Mucosa of descending colon (tissue), 3 donors: ENCODE data around the gene GPR158. TPM values are rescaled to one million over a fixed set of nuclear protein-coding genes. Genes with fewer than 3 reads are reported as not detected.
"Not testable (repeated sequence)": the region's sequence is repeated elsewhere in the genome, so short reads cannot be mapped to it uniquely, and the experiment has no call there.

ENCODE experiments used
- ATAC-seq: fragments of 200-7000 bp; cut with Tn5 transposase; one replicate; pipeline ENCODE4 v1.9.1; 2020; ENCODE audit warnings: mild to moderate bottlenecking, moderate library complexity
- DNase-seq, 3 donors: peaks; one replicate each; pipeline ENCODE4 v3.0.0-alpha.2; 2020
- H3K36me3 ChIP-seq: fragments of 200-600 bp; one replicate; pipeline ENCODE4 v1.8.0; 2021; ENCODE audit warnings: low read depth, mild to moderate bottlenecking
- H3K4me1 ChIP-seq: fragments of 200-600 bp; one replicate; pipeline ENCODE4 v1.8.0; 2021; ENCODE audit warnings: low read depth, mild to moderate bottlenecking
- H3K4me3 ChIP-seq: fragments of 200-600 bp; one replicate; pipeline ENCODE4 v1.8.0; 2021; ENCODE audit warnings: mild to moderate bottlenecking
- H3K9me3 ChIP-seq: fragments of 200-600 bp; one replicate; pipeline ENCODE4 v1.8.0; 2021; ENCODE audit warnings: mild to moderate bottlenecking
- CTCF ChIP-seq: fragments of 200-600 bp; IDR thresholded peaks from one replicate; pipeline ENCODE4 v1.8.0; 2022; ENCODE audit warnings: antibody characterized with exemption, mild to moderate bottlenecking
- intact Hi-C, 2 donors: fragments of 100-400 bp; cut with DNase I in 1 of 2; cut with micrococcal nuclease in 1 of 2; formaldehyde crosslinking; loops; one replicate each; pipeline versions ENCODE4 v1.11.0 to v1.11.1; 2022; cut with DNase I, micrococcal nuclease
- total RNA-seq, 3 donors: library from RNA; stranded (reverse); fragmentation: NEBNext Ultra II Directional in 2 of 3; extraction: Animal tissue kit (Norgen Biotek cat#: 25700) in 2 of 3; gene quantifications; one replicate each; pipeline versions ENCODE4 v1.2.1 to v1.2.4, GENCODE V29; 2021 to 2023
- donor health status: DM: no; HTN: no; CAD: no; lungs with moderate emphysema.
- donor health status: DM: no; HTN: no; CAD: no.
- donor health status: DM: no; HTN: yes; CAD: no.

Gene GPR158
- total RNA-seq, 3 donors from 2014 or later: 0.20 to 0.51 (median 0.24) TPM

GRCh38 chr10:25300073-25300472 is 125.3 kb downstream of the GPR158 start:
- no peak for TF ChIP-seq CTCF
- H3K4me1 ChIP-seq: no peaks in the 10 kb centered on the region
- no peak for ATAC-seq
- H3K9me3 ChIP-seq: no peaks in the 10 kb centered on the region
- intact Hi-C loops: no loop called here
- no peaks in the 10 kb centered on the region for H3K36me3 ChIP-seq
- no peak overlapping the region for H3K4me3 ChIP-seq
- no peak for DNase-seq

- no peak for ATAC-seq
- Histone ChIP-seq H3K9me3 (no peaks in the 10 kb centered on the region), H3K36me3 (no peaks in the 10 kb centered on the region), H3K4me3 (no peak overlapping the region), H3K4me1 (no peaks in the 10 kb centered on the region)
- no peak for DNase-seq
- intact Hi-C loops: no loop called here
- no peak for TF ChIP-seq CTCF
These were observed 129.8 kb downstream of the GPR158 start for GRCh38 chr10:25304606-25305005.

GRCh38 chr10:25306386-25306785 is 131.6 kb downstream of the GPR158 start:
- Histone ChIP-seq H3K9me3 (no peaks in the 10 kb centered on the region), H3K4me3 (no peak overlapping the region), H3K36me3 (no peaks in the 10 kb centered on the region), H3K4me1 (no peaks in the 10 kb centered on the region)
- ATAC-seq (no peak), DNase-seq (no peak)
- intact Hi-C loops: no loop called here
- no peak for TF ChIP-seq CTCF

GRCh38 chr10:25308278-25308677 is 133.5 kb downstream of the GPR158 start:
- Histone ChIP-seq H3K4me1 (no peaks in the 10 kb centered on the region), H3K36me3 (no peaks in the 10 kb centered on the region), H3K4me3 (no peak overlapping the region), H3K9me3 (no peaks in the 10 kb centered on the region)
- TF ChIP-seq CTCF: no peak
- DNase-seq: no peak
- ATAC-seq: no peak
- intact Hi-C loops: no loop called here

- H3K9me3 ChIP-seq, intact Hi-C loops, H3K4me1 ChIP-seq, H3K4me3 ChIP-seq, H3K36me3 ChIP-seq: not testable (repeated sequence)
- ATAC-seq (peak; percentile 75), DNase-seq (peak in 2 of 3 donors; percentile 26 to 28)
These were observed 142.9 kb downstream of the GPR158 start for GRCh38 chr10:25317596-25318211.

- ATAC-seq (no peak), DNase-seq (no peak)
- H3K4me3 ChIP-seq: no peak overlapping the region
- intact Hi-C loops: no loop called here
- H3K9me3 ChIP-seq: no peaks in the 10 kb centered on the region
- no peak for TF ChIP-seq CTCF
- H3K4me1 ChIP-seq: no peaks in the 10 kb centered on the region
- H3K36me3 ChIP-seq: no peaks in the 10 kb centered on the region
These were observed 152.5 kb downstream of the GPR158 start for GRCh38 chr10:25327273-25327672.
